ENCODE results near the gene RASAL1.

RASAL1 gene

DNA sequence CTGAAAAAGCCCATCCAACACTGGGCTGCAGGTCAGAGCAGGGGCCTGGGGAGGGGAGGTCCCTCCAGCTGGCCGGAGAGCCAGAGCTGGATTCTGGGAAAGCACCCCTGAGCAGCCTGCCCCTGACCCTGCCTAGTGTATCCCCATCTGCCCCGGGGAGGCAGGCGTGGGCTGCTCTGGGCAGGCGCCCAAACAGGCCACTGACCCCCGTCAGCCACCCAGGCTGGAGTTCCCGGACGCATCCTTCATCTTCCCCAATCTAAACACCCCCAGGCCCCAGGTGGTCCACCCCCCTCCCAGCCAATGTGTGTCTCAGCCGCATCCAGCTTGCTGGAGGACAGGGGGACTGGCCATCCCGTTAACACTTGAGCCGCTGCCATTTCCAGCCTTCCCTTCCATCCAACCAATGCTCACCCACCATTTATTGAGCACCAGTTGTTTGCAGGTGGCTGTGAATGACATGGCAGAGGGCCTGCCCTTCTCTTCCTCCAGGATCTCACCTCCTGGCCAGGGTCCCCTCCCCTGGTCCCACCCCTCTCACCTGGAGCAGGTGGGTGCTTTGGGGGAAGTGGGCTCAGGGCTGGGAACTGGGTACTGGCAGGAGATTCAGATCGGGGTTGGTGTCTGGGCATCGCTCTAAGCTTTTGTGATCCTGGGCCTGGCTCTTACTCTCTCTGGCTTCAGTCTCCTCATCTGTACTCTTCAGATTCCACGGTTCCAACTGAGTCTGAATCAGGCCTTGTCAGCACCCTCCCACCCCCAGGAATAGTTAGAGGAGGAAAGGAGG, 79.8 kb downstream of the RASAL1 start:
- TF ChIP-seq CTCF (IDR thresholded peaks at IDR 0.05; ENCODE audit: low read depth, low read length), result no peak
- no peak overlapping the region for H3K4me3 ChIP-seq (ENCODE audit: low read depth, low read length)

DNA sequence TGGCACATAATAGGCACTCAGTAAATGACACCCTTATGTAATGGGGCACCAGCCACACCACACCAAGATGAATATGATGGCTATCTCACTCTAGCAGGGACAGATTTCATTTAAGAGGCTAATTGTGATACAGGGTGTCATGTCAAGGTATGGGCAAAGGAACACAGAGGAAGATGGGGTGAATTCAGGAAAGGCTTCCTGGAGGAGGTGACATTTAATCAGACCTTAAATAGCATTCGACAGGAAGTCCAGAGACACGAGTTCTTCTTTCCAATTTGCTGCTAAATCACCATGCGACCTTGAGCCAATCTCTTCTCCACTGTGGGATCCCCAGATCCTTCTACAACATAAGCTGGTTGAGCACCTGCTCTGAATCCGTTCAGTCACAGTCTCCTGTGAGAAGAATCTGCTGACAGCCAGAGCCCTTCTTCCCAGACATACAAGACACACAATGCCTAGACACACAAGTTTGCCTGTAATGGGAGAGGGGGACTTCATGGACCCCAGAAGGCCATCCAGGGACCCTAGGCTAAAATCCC, 80.5 kb downstream of the RASAL1 start:
- TF ChIP-seq CTCF (IDR thresholded peaks at IDR 0.05; ENCODE audit: low read depth, low read length), result no peak
- H3K4me3 ChIP-seq (ENCODE audit: low read depth, low read length), result no peak overlapping the region

DNA sequence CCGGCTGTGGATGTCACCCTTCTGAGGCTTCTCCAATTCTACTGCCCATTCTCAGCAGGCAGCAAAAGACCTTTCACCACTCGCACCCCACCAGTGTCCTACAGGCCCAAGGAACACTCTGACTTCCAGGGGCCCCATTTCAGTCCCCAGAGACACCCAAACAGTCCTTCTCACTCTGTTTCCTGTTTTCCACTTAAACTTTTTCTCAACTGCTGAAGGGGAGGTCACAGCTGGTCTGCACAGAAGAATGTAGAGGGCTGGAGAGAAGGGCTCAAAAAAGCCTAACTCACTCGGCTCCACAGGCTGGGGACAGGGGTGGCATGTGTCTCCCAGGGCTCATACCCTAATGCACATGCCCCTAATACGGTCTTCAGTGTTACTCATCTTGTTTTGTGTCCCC, 83.2 kb downstream of the RASAL1 start:
- no peak overlapping the region for H3K4me3 ChIP-seq (ENCODE audit: low read depth, low read length)
- TF ChIP-seq CTCF (IDR thresholded peaks at IDR 0.05; ENCODE audit: low read depth, low read length), result no peak

DNA sequence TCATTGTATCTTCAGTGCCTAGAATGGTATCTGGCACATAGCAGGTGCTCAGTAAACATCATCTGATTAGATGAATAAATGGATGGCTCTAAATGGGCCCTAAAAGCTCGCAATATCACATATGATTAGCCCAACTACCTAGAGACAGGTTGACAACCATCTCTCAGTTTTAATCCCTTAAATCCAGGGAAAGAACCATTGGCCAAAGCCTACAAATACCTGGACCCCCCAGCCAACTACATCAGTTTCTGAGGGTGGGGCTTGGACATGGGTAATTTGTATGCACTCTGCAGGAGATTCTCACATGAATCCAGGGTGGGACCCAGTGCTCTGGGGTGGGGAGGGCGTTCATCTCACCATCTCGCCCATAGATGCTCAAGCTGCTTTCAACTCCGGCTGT, 83.8 kb downstream of the RASAL1 start:
- TF ChIP-seq CTCF (IDR thresholded peaks at IDR 0.05; ENCODE audit: low read depth, low read length), result no peak
- H3K4me3 ChIP-seq (ENCODE audit: low read depth, low read length), result no peak overlapping the region

- no peak for TF ChIP-seq CTCF (IDR thresholded peaks at IDR 0.05; ENCODE audit: low read depth, low read length)
- H3K4me3 ChIP-seq (ENCODE audit: low read depth, low read length), result no peak overlapping the region
These were observed 84.8 kb downstream of the RASAL1 start for GRCh38 chr12:113050795-113051194.

- no peak overlapping the region for H3K4me3 ChIP-seq (ENCODE audit: low read depth, low read length)
- no peak for TF ChIP-seq CTCF (IDR thresholded peaks at IDR 0.05; ENCODE audit: low read depth, low read length)
These were observed 85.4 kb downstream of the RASAL1 start for GRCh38 chr12:113049976-113050742.

All from WI38 (cell line).